Stimulated activated CD4-positive, alpha-beta T cell treated with anti-CD3 and anti-CD28 coated beads, Interleukin-2, amount 100 ng/mL, for 24 hours (primary cell): ENCODE data around the gene HMOX1.
"Not testable (repeated sequence)": the region's sequence is repeated elsewhere in the genome, so short reads cannot be mapped to it uniquely, and the experiment has no call there.

Experiments used
- DNase-seq, 2 donors: peaks; one replicate each; pipeline ENCODE4 v3.0.0-alpha.2; 2020

HMOX1 gene

GRCh38 chr22:35437049-35437448 lies 56.2 kb downstream of the HMOX1 start:
- peak in 1 of 2 donors; percentile 39 for DNase-seq

- not testable (repeated sequence) for DNase-seq
Measured at GRCh38 chr22:35438673-35439364, 57.9 kb downstream of the HMOX1 start.

- DNase-seq, result no peak
Measured at GRCh38 chr22:35439365-35439717, 58.4 kb downstream of the HMOX1 start.

GRCh38 chr22:35440129-35440528 lies 59.2 kb downstream of the HMOX1 start:
- no peak for DNase-seq

GRCh38 chr22:35441489-35442100 lies 60.7 kb downstream of the HMOX1 start:
- DNase-seq, result no peak

- no peak for DNase-seq
Measured at GRCh38 chr22:35442471-35442870, 61.6 kb downstream of the HMOX1 start.

- no peak for DNase-seq
Measured at GRCh38 chr22:35443338-35443737, 62.4 kb downstream of the HMOX1 start.
